Measurements from ENCODE around the gene CYP1B1.

The CYP1B1 gene

DNA sequence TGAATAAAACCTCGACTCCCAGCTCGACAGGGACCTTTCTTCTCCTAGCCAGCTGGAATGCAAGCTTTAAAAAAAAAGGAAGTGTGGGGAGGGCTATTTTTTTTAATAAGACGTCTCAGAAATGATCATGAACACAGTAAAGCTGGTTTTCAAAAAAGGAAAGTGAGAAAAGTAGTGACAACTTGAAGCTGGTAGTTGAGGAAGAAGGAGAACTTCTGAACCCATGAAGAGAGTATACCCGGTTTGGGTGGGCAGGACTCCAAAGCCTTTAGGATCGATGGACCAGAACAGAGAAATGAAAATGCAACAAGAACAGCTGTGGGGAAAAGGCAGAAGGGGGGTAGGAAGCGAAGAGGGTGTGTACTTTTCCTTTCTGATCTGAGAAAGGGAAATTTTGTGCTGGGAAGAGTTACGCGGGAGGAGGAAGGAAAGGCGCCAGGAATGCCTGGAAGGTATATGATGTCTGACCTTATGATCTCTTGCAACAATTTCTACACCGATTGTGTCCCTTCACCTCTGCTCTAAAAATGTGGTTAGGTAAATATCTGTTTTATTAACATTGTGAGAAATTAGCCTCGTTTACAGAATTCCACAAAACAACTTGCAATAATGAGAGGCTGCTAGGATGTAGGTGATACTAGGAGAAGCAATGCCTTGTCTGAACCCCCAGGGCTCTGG lies 22.6 kb upstream of the CYP1B1 start:
- H3K4me3 ChIP-seq (ENCODE audit: low read depth, low read length): peak overlapping the region; percentile 3
- TF ChIP-seq, protein P1, sequence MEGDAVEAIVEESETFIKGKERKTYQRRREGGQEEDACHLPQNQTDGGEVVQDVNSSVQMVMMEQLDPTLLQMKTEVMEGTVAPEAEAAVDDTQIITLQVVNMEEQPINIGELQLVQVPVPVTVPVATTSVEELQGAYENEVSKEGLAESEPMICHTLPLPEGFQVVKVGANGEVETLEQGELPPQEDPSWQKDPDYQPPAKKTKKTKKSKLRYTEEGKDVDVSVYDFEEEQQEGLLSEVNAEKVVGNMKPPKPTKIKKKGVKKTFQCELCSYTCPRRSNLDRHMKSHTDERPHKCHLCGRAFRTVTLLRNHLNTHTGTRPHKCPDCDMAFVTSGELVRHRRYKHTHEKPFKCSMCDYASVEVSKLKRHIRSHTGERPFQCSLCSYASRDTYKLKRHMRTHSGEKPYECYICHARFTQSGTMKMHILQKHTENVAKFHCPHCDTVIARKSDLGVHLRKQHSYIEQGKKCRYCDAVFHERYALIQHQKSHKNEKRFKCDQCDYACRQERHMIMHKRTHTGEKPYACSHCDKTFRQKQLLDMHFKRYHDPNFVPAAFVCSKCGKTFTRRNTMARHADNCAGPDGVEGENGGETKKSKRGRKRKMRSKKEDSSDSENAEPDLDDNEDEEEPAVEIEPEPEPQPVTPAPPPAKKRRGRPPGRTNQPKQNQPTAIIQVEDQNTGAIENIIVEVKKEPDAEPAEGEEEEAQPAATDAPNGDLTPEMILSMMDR (IDR thresholded peaks at IDR 0.05; ENCODE audit: low read depth, low read length, missing control alignments): no peak
- no peak for DNase-seq (ENCODE audit: low read depth)

DNA sequence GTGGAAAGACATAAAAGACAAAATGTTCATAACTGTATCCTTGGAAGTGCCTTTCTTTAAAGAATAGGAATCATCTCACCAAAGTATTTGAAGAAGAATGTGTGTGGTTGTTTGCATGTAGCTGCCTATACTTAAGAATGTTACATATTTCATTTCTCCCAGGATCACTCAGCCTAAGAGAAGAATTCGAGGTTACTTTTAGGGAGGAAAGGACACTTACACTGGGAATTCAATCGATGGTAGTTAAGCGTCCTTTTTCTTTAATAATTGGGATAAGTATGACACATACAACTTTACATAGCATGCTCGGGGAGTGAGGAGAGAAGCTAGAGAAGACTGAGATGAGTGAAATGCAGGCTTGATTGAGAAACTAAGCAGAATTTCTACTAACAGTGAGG lies 22.0 kb upstream of the CYP1B1 start:
- no peak for DNase-seq (ENCODE audit: low read depth)
- no peak overlapping the region for H3K4me3 ChIP-seq (ENCODE audit: low read depth, low read length)
- TF ChIP-seq, protein P1 (IDR thresholded peaks at IDR 0.05; ENCODE audit: low read depth, low read length, missing control alignments): no peak

DNA sequence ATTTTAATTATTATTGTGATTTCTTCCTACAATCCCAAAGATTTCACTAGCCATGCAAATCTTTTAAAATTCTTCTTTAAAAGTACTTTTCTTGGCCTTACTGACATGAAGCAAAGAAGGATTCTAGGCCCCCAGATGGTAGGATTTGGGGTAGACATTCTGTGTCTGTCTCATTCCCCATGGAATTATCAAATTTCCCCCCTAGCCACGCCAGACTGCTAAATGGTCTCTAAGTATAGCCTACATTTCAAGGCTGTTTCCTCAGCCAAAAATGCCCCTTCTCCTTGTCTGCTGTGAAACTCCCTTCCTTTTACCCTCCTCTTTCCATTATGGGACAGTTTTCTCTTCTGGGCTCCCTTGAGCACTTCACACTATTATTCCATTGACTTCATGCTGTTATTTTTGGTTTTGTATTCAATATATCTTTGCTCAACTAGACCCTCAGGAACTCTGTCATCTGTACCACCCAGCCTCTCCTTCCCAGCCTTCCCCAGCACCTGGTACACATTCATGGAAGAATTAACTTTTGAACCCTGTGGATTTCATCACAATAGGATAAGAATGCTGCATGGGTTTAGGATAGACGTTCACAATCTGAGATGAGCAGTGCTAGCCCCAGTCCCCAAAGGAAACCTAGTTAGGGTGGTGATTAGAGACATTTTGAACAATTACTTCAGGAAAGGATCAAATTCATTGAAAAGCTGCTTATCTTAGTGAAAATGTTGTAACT lies 21.5 kb upstream of the CYP1B1 start:
- H3K4me3 ChIP-seq (ENCODE audit: low read depth, low read length): no peak overlapping the region
- no peak for DNase-seq (ENCODE audit: low read depth)
- TF ChIP-seq, protein P1 (IDR thresholded peaks at IDR 0.05; ENCODE audit: low read depth, low read length, missing control alignments): no peak

DNA sequence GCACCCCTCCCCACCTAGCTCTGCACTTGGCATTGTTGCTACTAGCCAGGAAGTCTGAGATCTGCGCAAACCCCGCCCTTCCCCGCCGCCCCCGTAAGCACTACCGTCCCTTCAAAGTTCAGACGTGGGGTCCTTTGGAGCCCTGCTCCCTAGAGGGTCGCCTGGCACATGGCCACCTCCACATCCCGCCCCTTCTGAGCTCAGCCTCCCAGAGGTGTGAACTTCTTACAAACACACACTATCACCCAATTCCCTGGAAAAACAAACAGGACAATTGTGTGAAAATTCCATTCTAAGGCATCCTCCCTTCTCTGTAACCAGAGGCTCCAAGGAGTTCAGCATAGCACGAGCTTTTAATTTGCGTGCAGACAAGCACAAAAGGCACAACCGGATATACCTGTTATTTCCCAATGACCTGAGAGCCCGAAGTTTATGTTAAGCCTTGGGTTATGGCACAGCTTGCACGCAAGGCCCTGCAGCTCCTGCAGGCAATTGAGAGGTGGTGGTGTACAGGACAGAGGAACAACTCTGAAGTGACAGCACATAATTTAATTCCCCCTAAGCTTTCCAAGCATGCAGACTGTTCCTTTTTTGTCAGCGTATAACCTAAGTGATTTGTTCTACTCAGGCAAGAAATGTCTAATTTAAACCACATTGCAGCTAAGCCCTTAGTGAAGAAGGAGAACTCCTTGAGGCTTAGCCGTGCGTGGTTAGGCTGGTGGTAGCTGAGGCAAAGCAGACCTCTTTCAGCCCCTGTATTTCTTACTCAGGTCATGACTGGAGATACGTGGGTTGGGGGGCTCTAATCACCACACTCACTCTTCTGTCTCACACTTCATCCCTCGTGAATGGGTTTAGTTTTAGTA lies 20.3 kb upstream of the CYP1B1 start:
- TF ChIP-seq, protein P1 (IDR thresholded peaks at IDR 0.05; ENCODE audit: low read depth, low read length, missing control alignments): no peak
- DNase-seq (ENCODE audit: low read depth): peak; percentile 47
- H3K4me3 ChIP-seq (ENCODE audit: low read depth, low read length): no peak overlapping the region

DNA sequence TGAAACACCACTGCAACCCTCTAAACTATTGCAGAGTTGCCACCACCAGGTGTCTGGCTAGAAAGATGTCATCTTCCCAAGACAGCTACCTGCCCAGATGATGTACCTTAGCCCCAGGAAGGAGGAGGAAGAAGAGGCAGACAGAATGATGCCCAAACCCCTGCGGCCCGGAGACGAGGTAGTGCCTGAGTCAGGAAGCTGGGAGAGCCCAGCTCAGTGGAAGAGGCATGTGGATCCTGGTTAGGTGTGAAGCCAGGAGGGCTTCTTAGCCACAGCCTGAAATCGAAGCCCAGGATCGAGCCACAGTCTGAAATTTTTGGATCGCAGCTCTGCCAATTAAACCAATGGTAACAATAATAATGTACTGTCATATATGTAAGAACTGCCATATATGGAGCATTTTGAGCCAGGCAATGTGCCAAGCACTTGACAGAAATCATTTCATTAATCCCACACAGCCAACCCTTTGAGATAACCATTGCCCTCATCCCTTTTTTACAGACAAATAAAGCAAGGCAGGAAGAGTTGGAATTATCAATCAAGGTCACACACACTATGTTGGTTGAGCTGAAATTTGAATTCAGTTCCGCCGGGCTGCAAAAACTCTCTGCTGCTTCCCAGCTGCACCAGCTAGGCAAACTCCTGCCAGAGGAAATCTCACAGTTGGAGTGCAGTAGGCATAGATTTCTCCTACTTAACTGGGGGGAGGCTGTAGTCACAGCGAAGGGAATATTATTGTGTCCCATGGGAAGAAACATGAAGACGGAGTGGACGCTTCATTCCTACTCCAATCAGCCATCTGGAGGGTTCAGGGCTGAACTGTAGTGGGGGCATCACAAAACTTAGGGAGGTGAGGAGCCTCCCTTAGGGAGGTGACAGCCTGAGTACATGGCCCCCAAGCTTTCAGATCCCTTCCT lies 19.4 kb upstream of the CYP1B1 start:
- TF ChIP-seq, protein P1 (IDR thresholded peaks at IDR 0.05; ENCODE audit: low read depth, low read length, missing control alignments): no peak
- H3K4me3 ChIP-seq (ENCODE audit: low read depth, low read length): no peak overlapping the region
- DNase-seq (ENCODE audit: low read depth): no peak

DNA sequence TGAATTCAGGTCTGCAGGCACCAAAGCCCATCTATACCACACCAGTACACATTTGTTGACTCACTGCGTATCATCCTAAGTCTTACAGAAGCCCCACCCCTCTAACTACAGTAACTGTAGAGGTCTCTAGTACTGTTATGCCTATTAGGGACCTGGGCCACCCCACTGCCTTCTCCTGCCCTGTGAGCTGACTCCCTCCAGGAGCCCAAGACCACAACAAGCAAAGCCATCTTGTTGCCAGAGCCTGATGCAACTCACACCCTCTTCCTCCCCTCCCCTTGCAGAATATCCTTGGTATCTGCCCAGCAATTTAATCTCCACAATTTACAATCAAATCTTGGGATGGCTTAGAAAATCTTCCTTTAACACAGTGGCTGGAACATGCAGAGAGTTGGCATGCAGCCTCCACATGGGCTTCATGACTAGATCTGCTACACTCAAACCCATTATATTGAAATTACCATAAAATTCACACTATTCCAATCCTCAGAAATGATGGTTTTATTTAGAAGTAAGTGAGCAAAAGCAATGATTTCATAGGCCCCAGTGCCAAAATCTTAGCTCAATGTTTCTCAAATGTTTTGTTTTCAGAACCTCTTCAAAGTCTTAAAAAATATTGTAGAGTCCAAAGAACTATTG lies 17.7 kb upstream of the CYP1B1 start:
- TF ChIP-seq, protein P1 (IDR thresholded peaks at IDR 0.05; ENCODE audit: low read depth, low read length, missing control alignments): no peak
- H3K4me3 ChIP-seq (ENCODE audit: low read depth, low read length): no peak overlapping the region
- DNase-seq (ENCODE audit: low read depth): no peak
